CD4-positive, alpha-beta T cell (primary cell): ENCODE measurements around the gene NR2F1-AS1. TPM values are rescaled to one million over a fixed set of nuclear protein-coding genes. Genes with fewer than 3 reads are reported as not detected.
"Not testable (repeated sequence)": the region's sequence is repeated elsewhere in the genome, so short reads cannot be mapped to it uniquely, and the experiment has no call there.

ENCODE experiments used
- ATAC-seq: fragments of 200-7000 bp; cut with Tn5 transposase; one replicate; pipeline ENCODE4 v1.10.0; 2022; ENCODE audit warnings: mild to moderate bottlenecking; ENCODE audit not compliant: poor library complexity
- CTCF ChIA-PET: fragments of 350-600 bp; sonication (Branson Sonifier 250); formaldehyde crosslinking; loops from one replicate; lab custom pipeline; 2021; ENCODE audit warnings: antibody characterized with exemption, inconsistent platforms; lab: Charles Lee
- POLR2A ChIA-PET: fragments of 350-600 bp; sonication (Branson Sonifier 250); formaldehyde crosslinking; loops from one replicate; lab custom pipeline; 2021; ENCODE audit warnings: antibody characterized with exemption, inconsistent platforms; lab: Charles Lee
- DNase-seq, 14 experiments: peaks; one replicate each; pipeline ENCODE4 v3.0.0-alpha.2; 2013 to 2020; ENCODE audit warnings: mixed read lengths in 2 of 14
- H3K27ac ChIP-seq, 2 donors: one replicate each; pipeline versions ENCODE4 v1.5.1 to v1.7.0; 2013; ENCODE audit warnings: low read length in 2 of 2, low read depth in 1 of 2, mild to moderate bottlenecking in 1 of 2
- H3K27me3 ChIP-seq, 2 experiments: 1 replicate in 1 of 2; 2 replicates in 1 of 2; pipeline versions ENCODE4 v1.6.1 to v1.7.0; 2013; ENCODE audit warnings: low read length in 2 of 2, control low read depth in 1 of 2, mild to moderate bottlenecking in 1 of 2, moderate library complexity in 1 of 2; ENCODE audit not compliant: insufficient read depth in 2 of 2, control insufficient read depth in 1 of 2
- H3K36me3 ChIP-seq: one replicate; pipeline ENCODE4 v1.6.1; 2013; ENCODE audit warnings: low read length, control low read depth; ENCODE audit not compliant: insufficient read depth
- H3K4me1 ChIP-seq: one replicate; pipeline ENCODE4 v1.6.1; 2013; ENCODE audit warnings: low read length, control low read depth; ENCODE audit not compliant: insufficient read depth
- H3K4me3 ChIP-seq: one replicate; pipeline ENCODE4 v1.5.1; 2013; ENCODE audit warnings: mild to moderate bottlenecking, low read length, moderate library complexity
- H3K9me3 ChIP-seq, 2 experiments: 1 replicate in 1 of 2; 2 replicates in 1 of 2; pipeline versions ENCODE4 v1.6.1 to v1.7.0; 2013; ENCODE audit warnings: low read length in 2 of 2, mild to moderate bottlenecking in 2 of 2, control low read depth in 1 of 2, moderate library complexity in 1 of 2; ENCODE audit not compliant: control insufficient read depth in 1 of 2, insufficient read depth in 1 of 2
- H3K27ac Mint-ChIP-seq: one replicate; pipeline ENCODE4 v1.8.0; 2020; ENCODE audit warnings: mixed read lengths
- H3K27me3 Mint-ChIP-seq: one replicate; pipeline ENCODE4 v1.8.0; 2021; ENCODE audit warnings: mixed read lengths
- H3K36me3 Mint-ChIP-seq: one replicate; pipeline ENCODE4 v1.8.0; 2021; ENCODE audit warnings: low read depth, mixed read lengths
- H3K4me1 Mint-ChIP-seq: one replicate; pipeline ENCODE4 v1.8.0; 2021; ENCODE audit warnings: low read depth, mixed read lengths
- H3K4me3 Mint-ChIP-seq: one replicate; pipeline ENCODE4 v1.8.0; 2020; ENCODE audit warnings: mild to moderate bottlenecking, mixed read lengths
- H3K9me3 Mint-ChIP-seq: one replicate; pipeline ENCODE4 v1.8.0; 2020; ENCODE audit warnings: mixed read lengths
- intact Hi-C, 2 experiments: fragments of 100-400 bp; cut with DNase I in 1 of 2; cut with micrococcal nuclease in 1 of 2; formaldehyde crosslinking; loops; one replicate each; pipeline versions ENCODE4 v1.15.1 to v1.9.0; 2023 to 2025; cut with DNase I, micrococcal nuclease
- total RNA-seq, 174 experiments: library from RNA in 2 of 174; stranded (reverse) in 2 of 174; gene quantifications; one replicate each; pipeline ENCODE4 v1.2.3 and lab custom pipeline; 2021 to 2026
- TF ChIP-seq, protein P1 (sequence below): fragments of 200-600 bp; IDR thresholded peaks from one replicate; pipeline ENCODE4 v1.8.0; 2022; ENCODE audit warnings: antibody characterized with exemption, mild to moderate bottlenecking

The NR2F1-AS1 gene
- total RNA-seq, 2 experiments from 2014 or later = not detected

- Mint-ChIP-seq H3K4me3 (no peak overlapping the region), H3K9me3 (peaks cover 3% of the 10 kb centered on the region), H3K27me3 (peaks cover 55% of the 10 kb centered on the region), H3K27ac (no peak overlapping the region), H3K4me1 (no peaks in the 10 kb centered on the region), H3K36me3 (no peaks in the 10 kb centered on the region)
- DNase-seq = no peak
- H3K36me3 ChIP-seq = no peaks in the 10 kb centered on the region
- intact Hi-C loops = no loop called here
- H3K4me3 ChIP-seq = no peak overlapping the region
- ChIA-PET CTCF (no interaction called here), POLR2A (no interaction called here)
- no peaks in the 10 kb centered on the region for H3K4me1 ChIP-seq
- ATAC-seq = no peak
- TF ChIP-seq, protein P1, sequence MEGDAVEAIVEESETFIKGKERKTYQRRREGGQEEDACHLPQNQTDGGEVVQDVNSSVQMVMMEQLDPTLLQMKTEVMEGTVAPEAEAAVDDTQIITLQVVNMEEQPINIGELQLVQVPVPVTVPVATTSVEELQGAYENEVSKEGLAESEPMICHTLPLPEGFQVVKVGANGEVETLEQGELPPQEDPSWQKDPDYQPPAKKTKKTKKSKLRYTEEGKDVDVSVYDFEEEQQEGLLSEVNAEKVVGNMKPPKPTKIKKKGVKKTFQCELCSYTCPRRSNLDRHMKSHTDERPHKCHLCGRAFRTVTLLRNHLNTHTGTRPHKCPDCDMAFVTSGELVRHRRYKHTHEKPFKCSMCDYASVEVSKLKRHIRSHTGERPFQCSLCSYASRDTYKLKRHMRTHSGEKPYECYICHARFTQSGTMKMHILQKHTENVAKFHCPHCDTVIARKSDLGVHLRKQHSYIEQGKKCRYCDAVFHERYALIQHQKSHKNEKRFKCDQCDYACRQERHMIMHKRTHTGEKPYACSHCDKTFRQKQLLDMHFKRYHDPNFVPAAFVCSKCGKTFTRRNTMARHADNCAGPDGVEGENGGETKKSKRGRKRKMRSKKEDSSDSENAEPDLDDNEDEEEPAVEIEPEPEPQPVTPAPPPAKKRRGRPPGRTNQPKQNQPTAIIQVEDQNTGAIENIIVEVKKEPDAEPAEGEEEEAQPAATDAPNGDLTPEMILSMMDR = no peak
- peaks cover 0 to 3% of the 10 kb centered on the region in 2 experiments for H3K9me3 ChIP-seq
- no peak overlapping the region for H3K27ac ChIP-seq
- peaks cover 0 to 5% of the 10 kb centered on the region in 2 experiments for H3K27me3 ChIP-seq
These were observed 35.1 kb downstream of the NR2F1-AS1 start for GRCh38 chr5:93545872-93546271.

GRCh38 chr5:93532370-93532769 is 48.6 kb downstream of the NR2F1-AS1 start:
- no peak overlapping the region for H3K27ac ChIP-seq
- no peaks in the 10 kb centered on the region for H3K36me3 Mint-ChIP-seq
- peaks cover 13% of the 10 kb centered on the region for H3K9me3 Mint-ChIP-seq
- DNase-seq = no peak
- H3K27me3 Mint-ChIP-seq = peaks cover 10% of the 10 kb centered on the region
- TF ChIP-seq, protein P1 = no peak
- ChIA-PET POLR2A (no interaction called here), CTCF (no interaction called here)
- no peak for ATAC-seq
- H3K4me3 ChIP-seq = no peak overlapping the region
- no peak overlapping the region for H3K27ac Mint-ChIP-seq
- H3K9me3 ChIP-seq = peaks cover 0 to 3% of the 10 kb centered on the region in 2 experiments
- H3K4me3 Mint-ChIP-seq = no peak overlapping the region
- no peaks in the 10 kb centered on the region for H3K4me1 Mint-ChIP-seq
- no peaks in the 10 kb centered on the region for H3K36me3 ChIP-seq
- no peaks in the 10 kb centered on the region for H3K27me3 ChIP-seq
- intact Hi-C loops = no loop called here
- no peaks in the 10 kb centered on the region for H3K4me1 ChIP-seq

DNA sequence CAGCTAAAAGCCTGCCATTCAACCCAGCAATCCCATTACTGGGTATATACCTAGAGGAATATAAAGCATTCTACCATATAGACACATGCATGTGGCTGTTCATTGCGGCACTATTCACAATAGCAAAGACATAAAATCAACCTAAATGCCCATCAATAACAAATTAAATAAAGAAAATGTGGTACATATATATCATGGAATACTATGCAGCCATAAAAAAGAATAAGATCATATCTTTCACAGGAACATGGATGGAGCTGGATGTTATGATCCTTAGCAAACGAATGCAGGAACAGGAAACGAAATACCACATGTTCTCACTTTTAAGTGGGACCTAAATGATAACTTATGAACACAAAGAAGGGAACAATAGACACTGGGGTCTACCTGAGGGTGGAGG is 59.2 kb downstream of the NR2F1-AS1 start:
- DNase-seq, H3K27ac ChIP-seq, H3K4me3 Mint-ChIP-seq, H3K4me1 ChIP-seq, H3K36me3 Mint-ChIP-seq, H3K27ac Mint-ChIP-seq, ATAC-seq, H3K27me3 ChIP-seq, H3K4me1 Mint-ChIP-seq, H3K4me3 ChIP-seq, H3K36me3 ChIP-seq, POLR2A ChIA-PET, CTCF ChIA-PET, intact Hi-C loops: not testable (repeated sequence)
- H3K27me3 Mint-ChIP-seq = peaks cover 18% of the 10 kb centered on the region
- peaks cover 18% of the 10 kb centered on the region for H3K9me3 Mint-ChIP-seq
- H3K9me3 ChIP-seq = peaks cover 0 to 11% of the 10 kb centered on the region in 2 experiments

- H3K9me3 ChIP-seq = peaks cover 0 to 11% of the 10 kb centered on the region in 2 experiments
- ChIA-PET CTCF (no interaction called here), POLR2A (no interaction called here)
- Mint-ChIP-seq H3K9me3 (peaks cover 6% of the 10 kb centered on the region), H3K27me3 (peaks cover 18% of the 10 kb centered on the region), H3K4me3 (no peak overlapping the region), H3K27ac (no peak overlapping the region), H3K36me3 (no peaks in the 10 kb centered on the region), H3K4me1 (no peaks in the 10 kb centered on the region)
- H3K27me3 ChIP-seq = no peaks in the 10 kb centered on the region
- H3K36me3 ChIP-seq = no peaks in the 10 kb centered on the region
- TF ChIP-seq, protein P1 = no peak
- no peak for ATAC-seq
- intact Hi-C loops = no loop called here
- no peak overlapping the region for H3K4me3 ChIP-seq
- DNase-seq = no peak
- H3K4me1 ChIP-seq = no peaks in the 10 kb centered on the region
- H3K27ac ChIP-seq = no peak overlapping the region
These were observed 61.3 kb downstream of the NR2F1-AS1 start for GRCh38 chr5:93519740-93520139.
